NCI-H510A treated with DMSO at 0.1 percent for 48 hours (cell line): ENCODE results near the gene ZNF600.
A peak's percentile ranks its signal among the peaks of the same experiment; 100 is the strongest.
"Not testable (repeated sequence)": the region's sequence is repeated elsewhere in the genome, so short reads cannot be mapped to it uniquely, and the experiment has no call there.

Experiments used
- DNase-seq: peaks from one replicate; lab custom pipeline; 2025; lab: John Stamatoyannopoulos, UW

The ZNF600 gene

DNA sequence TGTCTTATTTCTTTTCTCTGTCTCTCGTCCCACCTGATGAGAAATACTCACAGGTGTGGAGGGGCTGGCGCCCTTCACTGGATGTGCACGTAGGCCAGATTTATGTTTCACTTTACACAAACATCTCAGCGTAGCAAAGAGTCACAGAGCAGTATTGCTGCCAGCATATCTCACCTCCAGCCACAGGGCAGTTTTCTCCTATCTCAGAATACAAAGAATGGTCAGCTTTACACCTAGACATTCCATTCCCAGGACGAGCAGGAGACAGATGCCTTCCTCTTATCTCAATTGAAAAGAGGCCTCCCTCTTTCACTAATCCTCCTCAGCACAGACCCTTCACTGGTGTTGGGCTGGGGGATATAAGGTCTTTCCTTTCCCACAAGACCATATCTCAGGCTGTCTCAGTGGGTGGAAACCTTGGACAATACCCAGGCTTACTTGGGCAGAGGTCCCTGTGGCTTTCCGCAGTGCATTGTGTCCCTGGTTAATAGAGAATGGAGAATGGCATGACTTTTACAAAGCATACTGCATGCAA lies 44.6 kb downstream of the ZNF600 start:
- no peak for DNase-seq

DNA sequence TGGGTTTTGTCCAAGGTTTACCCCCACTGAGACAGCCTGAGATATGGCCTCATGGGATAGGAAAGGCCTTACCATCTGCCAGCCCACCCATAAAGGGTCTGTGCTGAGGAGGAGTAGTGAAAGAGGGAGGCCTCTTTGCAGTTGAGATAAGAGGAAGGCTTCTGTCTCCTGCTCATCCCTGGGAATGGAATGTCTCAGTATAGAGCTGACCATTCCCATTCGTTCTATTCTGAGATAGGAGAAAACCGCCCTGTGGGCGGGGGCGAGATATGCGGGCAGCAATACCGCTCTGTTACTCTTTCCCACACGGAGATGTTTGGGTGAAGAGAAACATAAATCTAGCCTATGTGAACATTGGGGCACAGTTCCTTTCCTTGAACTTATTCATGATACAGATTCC lies 45.2 kb downstream of the ZNF600 start:
- DNase-seq = not testable (repeated sequence)

DNA sequence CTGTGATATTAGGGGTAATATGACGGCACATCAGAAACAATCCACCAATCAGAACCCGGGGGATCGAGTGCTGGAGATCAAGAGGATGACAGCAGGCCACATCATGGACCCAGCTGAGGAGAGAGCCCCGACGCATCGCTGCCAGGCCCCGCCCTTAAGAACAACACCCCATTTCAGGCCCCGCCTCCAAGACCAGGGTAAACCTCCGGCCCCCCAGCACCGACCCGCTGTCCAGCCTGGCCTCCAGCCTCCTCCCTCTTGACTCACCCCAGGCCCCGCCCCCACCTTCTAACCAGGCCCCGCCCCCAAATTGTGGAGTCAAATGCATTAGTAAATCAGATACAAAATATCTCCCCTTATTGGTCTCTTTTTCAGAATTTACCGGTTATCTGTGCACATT lies 47.0 kb downstream of the ZNF600 start:
- DNase-seq = no peak

DNA sequence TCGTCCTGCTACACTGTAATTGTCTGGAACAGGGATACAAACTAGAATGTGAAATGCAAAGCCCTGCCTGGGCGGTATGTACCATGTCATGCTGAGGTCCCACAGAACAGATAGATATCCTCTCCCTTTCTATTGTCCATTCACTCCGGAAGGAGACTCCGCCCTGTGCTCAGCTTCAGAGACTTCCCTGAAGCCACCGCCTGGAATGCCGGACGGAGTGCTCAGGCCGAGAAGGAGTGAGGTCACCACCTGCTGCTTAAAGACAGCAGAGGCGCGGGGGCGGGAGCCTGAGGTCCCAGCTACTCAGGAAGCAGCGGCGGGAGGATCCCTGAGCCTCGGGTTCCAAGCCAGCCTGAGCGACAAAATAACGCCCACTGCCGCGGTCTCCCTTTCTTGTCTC lies 50.9 kb downstream of the ZNF600 start:
- no peak for DNase-seq

DNA sequence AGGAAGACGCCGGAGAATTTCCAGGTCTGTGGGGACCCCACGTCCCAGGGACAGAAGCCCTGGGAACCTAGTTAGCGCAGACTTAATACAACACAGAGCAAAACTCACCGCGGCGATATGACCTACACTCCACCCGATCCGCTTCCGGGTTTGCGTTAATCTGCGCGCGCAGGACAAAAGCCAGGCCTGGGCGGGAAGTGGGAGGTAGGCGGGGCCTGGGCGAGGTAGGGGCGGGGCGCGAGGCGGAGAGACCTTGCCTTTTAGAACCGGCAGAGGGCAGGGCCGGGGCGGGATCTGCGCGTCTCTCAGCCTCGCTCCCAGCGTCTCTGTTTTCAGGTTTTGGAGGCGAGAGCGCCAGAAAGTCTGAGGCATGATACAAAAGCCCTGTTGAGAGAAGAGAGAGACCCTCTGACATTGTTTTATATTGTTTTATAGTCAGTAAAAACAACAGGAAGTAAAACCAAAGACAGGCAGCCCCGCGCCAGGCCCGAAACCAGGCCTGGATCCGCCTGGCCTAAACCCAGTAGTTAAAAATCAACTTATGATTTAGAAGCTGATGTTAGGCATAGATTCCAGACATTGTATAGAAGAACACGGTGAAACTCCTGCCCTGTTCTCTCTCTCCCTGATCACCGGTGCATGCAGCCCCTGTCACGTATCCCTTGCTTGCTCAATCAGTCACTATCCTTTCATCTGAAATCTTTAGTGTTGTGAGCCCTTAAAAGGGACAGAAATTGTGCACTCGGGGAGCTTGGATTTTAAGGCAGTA lies 51.5 kb downstream of the ZNF600 start, which contains the start of gene ZNF611:
Gene ZNF611, minus strand, starts transcription at position 152 of the 769 bp plus-strand sequence. CDS start 19,150 bp downstream, outside the sequence.
- peak; percentile 77 for DNase-seq

DNA sequence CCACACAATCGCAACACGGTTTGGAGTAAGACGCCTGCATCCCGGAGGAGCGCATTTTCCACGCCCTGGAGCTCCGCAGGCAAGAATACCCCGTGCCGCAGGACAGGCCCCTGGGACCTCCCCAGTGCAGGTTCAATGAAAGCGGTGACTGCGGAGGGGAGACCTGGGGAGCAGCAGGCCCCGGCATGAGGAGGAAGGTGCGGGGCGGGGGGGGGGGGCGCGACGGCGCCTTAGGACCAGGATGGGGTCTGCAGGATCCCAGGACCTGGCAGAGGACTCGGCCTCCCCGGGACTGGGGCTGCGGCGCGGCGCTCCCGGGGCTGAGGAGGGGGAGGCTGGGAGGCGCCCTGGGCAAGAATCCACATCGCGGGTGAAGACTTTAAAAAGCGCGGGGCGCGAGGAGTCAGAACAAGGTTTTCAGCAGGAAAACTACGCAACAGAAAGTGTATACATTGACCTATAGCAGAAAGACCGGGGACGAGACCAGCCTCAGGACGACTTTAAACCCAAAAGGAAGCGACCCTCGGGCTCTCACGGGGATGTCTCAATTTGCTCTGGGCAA lies 52.2 kb downstream of the ZNF600 start:
- DNase-seq = no peak

DNA sequence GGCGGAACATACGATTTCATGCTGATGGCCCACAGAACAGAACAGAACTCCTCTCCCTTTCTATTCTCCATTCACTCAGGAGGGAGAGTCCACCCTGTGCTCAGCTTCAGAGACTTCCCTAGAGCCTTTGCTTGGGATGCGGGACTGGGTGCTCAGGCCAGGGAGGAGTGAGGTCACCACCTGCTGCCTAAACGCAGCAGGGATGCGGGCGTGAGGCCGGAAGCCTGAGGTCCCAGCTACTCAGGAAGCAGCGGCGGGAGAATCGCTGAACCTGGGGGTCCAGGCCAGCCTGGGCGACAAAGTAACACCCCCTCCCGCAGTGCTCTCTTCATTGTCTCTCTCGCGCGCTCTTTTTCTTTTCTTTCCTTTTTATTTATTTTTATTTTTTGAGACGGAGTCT lies 60.5 kb downstream of the ZNF600 start:
- DNase-seq = not testable (repeated sequence)

DNA sequence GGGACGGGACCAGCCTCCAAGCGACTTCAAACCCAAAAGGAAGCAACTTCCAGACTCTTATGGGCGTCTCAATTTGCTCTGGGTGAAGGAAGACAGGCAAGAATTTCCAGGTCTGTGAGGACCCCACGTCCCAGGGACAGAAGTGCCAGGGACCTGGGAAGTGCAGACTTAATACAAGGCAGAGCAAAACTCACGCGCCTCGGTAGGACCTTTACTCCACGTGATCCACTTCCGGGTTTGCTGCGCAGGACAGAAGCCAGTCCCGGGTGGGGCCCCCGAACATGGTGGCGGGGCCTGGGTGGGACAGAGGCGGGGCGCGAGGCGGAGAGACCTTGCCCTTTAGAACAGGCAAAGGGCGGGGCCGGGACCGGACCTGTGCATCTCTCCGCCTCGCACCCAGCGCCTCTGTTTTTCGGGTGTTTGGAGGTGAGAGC lies 61.0 kb downstream of the ZNF600 start:
- no peak for DNase-seq

DNA sequence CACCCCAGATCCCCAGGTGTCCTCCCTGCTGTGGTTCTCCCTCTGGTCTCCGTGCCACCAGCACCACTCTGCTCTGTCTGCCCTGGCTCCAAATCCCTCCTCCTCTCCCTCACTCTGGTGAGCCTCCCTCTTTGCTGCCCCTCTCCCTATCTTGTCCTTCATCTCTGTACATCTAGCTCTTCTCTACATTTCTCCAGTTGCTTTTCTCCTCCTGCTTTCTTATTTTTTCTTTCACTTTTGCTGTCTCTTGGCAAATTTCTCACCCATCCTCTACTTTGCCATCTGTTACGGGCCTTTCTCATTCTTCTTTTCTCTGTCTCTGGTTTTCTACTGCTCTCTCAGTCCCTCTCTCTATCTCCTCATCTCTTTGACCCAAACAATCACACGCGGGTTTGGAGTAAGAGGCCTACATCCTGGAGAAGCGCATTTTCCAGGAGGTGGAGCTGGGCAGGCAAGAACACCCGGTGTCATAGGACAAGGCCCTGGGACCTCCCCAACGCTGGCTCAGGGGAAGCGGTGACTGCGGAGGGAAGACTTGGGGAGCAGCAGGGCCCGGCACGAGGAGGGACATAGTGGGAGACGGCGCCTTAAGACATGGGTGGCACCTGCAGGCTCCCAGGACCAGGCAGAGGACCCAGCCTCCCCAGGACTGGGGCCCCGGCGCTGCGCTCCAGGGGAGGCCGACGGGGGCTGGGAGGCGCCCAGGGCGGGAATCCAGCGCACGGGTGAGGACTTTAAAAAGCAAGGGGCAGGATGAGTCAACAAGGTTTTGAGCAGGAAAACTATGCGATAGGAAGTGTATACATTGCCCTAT lies 61.7 kb downstream of the ZNF600 start:
- no peak for DNase-seq

DNA sequence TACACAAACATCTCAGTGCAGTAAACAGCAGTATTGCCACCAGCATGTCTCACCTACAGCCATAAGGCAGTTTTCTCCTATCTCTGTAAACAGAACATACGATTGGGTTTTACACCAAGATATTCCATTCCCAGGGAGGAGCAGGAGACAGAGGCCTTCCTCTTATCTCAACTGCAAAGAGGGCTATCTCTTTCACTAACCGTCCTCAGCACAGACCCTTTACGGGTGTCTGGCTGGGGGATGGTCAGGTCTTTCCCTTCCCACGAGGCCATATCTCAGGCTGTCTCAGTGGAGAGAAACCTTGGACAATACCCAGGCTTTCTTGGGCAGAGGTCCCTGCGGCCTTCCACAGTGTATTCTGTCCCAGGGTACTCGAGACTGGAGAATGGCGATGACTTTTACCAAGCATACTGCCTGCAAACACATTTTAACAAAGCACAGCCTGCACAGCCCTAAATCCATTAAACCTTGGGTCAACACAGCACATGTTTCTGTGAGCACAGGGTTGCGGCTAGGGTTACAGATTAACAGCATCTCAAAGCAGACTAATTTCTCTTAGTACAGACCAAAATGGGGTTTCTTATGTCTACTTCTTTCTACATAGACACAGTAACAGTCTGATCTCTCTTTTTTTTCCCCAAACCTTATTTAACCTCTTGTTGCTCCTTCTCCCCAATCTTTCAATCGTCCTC lies 62.5 kb downstream of the ZNF600 start:
- DNase-seq = not testable (repeated sequence)

DNA sequence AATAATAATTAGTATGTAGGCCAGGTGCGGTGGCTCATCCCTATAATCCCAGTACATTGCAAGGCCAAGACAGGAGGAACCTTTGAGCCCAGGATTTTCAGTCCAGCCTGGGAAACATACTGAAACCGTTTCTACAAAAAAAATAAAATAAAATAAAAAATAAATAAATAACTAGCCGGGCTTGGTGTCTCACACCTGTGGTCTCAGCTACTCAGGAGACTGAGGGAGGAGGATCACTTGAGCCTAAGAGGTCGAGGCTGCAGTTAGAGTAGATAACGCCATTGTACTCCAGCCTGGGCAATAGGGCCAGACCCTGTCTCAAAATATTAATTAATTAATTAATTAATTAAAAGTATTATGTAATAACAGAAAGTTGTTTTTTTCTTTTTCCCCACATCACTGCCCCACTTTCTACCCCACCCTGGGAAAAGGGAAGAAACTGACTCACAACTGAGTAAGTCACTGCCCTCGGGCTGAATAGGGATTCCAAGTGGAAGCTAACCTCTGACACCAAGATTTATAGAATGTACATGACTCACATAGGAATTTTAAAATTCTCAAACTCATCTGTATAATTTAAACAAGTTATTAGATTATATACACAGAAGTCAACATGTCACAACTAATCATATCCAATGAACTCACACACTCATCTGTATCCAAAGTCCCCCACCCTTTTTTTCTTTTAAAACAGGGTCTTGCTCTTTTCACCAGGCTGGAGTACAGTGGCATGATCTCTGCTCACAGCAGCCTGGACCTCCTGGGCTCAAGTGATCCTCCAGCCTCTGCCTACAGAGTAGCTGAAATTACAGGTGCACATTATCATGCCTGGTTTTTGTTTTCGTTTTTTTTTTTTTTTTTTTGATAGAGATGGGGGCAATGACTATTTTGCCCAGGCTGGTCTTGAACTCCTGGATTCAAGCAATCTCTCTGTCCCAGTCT lies 64.3 kb downstream of the ZNF600 start:
- DNase-seq = no peak

DNA sequence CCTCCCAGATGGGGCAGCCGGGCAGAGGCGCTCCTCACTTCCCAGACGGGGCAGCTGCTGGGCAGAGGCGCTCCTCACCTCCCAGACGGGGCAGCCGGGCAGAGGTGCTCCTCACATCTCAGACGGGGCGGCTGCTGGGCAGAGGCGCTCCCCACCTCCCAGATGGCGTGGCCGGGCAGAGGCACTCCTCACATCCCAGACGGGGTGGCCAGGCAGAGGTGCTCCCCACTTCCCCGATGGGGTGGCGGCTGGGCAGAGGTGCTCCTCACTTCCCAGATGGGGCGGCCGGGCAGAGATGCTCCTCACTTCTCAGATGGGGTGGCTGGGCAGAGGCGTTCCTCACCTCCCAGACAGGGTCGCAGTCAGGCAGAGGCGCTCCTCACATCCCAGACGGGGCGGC lies 66.0 kb downstream of the ZNF600 start:
- DNase-seq = not testable (repeated sequence)

DNA sequence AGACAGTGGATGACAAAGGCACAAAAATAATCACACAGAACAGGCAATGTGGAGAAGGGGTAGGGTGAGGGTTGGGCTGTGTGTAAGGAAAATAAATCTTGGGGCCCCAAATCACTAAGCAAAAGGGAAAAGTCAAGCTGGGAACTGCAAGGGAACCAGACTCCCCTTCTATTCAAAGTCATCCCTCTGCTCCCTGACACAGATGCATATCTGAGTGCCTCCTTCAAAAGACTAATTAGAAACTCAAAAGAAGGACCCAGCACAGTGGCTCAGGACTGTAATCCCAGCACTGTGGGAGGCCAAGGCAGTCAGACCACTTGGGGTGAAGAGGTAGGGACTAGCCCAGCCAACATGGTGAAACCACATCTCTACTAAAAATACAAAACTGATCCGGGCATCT lies 70.1 kb downstream of the ZNF600 start:
- DNase-seq = no peak

DNA sequence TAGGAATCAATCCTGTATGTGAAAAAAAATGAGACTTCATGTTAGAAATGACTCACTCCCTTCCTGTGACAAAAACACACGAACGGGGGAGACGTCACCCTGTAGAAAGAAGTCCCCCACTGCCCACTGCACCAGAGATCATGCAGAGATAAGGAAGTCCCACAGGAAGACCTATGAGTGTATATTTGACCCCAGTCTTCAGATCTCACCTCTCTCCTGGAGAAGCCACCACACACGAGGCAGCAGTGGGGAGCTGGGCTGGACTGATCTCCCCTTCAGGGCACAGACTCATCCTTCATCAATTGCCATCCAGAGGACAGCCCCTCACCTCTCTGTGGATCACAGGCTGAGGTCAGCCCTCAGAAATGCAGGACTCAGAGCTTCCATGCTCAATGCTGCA lies 70.7 kb downstream of the ZNF600 start:
- not testable (repeated sequence) for DNase-seq

DNA sequence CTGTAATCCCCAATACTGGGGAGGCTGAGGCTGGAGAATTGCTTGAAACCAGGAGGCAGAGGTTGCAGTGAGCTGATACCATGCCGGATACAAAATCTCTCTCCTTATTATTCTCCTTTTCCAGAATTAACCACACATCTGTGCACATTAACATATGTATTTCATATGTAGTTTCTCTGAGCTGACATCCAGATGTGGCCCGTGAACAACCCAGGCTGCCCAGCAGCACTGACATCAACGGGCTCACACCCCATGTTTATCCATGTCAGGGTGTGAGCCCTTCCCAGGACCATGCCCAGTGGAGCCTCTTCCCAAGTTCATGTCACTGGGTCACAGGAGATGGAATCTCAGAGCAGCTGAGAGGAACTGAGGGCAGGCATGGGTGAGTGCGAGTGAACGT lies 71.3 kb downstream of the ZNF600 start:
- not testable (repeated sequence) for DNase-seq
